Ureter (tissue), 1 donor: ENCODE results near the gene IGF2BP3. TPM values are rescaled to one million over a fixed set of nuclear protein-coding genes. Genes with fewer than 3 reads are reported as not detected.
"Not testable (repeated sequence)": the region's sequence is repeated elsewhere in the genome, so short reads cannot be mapped to it uniquely, and the experiment has no call there.

ENCODE experiments used
- DNase-seq: peaks from one replicate; pipeline ENCODE4 v3.0.0-alpha.2; 2020; ENCODE audit warnings: low spot score
- total RNA-seq: library from RNA; stranded (reverse); gene quantifications from one replicate; pipeline ENCODE4 v1.2.4, GENCODE V29; 2023
- donor health status: DM: yes; HTN: yes; CAD: no.

Gene IGF2BP3
- total RNA-seq, 1 donor from 2014 or later, result 0.78 TPM

DNA sequence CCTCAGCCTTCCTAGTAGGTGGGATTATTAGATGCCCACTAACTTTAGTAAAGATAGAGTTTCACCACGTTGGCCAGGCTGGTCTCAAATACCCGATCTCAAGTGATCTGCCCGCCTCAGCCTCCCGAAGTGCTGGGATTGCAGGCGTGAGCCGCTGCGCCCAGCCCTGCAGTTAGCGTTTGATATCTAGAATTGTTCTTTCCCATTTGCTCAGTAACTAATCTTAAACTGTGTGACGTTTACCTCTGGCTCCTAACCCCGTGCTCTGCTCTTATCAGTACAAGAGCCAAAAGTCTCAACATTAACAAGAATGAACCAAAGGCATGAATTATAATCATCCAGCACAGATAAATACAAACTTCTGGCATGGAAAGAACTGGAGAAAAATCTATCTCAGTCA is 47.4 kb downstream of the IGF2BP3 start:
- DNase-seq, result no peak

GRCh38 chr7:23422384-23422783 is 47.9 kb downstream of the IGF2BP3 start:
- DNase-seq, result no peak

- no peak for DNase-seq
Measured at GRCh38 chr7:23419845-23420244, 50.4 kb downstream of the IGF2BP3 start.

DNA sequence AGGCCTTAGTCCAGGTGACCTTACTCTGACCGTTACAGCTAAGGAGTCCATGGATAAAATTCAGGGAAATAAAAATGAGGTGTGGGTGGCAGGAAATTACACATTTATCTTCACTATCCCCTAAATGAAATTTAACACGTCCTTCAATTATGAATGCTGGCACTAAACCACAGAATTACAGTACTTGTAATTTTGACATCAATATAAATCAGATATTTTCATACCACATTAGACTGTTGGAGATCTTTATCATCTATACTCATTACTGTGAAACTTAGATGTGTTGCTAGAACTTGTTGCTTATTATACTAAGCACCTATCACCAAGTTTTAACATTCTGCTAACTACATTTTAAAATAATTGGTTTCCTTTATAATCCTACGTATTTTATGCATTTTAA is 51.1 kb downstream of the IGF2BP3 start:
- no peak for DNase-seq

DNA sequence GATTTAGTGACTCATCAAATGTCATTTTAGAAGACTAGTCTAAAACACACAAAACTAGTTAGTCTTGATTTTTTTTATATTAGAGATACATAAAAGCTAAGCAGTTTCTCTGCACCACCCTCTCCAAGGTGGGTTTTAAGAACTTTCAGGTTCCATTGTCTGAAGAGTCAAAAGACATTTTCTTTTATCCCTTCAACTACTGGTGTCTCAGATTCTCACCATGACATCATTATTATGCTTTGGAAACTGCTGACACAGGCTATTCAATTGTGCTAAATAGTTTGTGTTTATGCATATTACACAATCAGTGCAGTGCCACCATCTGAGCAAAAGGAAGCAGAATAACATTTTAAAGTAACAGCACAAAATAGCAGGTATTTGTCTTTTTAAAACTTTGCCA is 52.2 kb downstream of the IGF2BP3 start:
- no peak for DNase-seq

DNA sequence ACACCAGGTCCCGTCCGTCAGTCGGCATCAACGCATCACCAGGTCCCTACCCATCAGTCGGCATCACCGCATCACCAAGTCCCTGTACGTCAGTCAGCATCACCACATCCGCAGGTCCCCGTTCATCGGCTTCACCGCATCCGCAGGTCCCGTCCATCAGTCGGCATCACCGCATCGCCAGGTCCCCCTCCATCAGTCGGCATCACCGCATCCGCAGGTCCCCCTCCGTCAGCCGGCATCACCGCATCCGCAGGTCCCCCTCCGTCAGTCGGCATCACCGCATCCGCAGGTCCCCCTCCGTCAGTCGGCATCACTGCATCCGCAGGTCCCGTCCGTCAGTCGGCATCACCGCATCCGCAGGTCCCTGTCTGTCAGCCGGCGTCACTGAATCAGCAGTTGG is 55.1 kb downstream of the IGF2BP3 start:
- DNase-seq, result no peak

DNA sequence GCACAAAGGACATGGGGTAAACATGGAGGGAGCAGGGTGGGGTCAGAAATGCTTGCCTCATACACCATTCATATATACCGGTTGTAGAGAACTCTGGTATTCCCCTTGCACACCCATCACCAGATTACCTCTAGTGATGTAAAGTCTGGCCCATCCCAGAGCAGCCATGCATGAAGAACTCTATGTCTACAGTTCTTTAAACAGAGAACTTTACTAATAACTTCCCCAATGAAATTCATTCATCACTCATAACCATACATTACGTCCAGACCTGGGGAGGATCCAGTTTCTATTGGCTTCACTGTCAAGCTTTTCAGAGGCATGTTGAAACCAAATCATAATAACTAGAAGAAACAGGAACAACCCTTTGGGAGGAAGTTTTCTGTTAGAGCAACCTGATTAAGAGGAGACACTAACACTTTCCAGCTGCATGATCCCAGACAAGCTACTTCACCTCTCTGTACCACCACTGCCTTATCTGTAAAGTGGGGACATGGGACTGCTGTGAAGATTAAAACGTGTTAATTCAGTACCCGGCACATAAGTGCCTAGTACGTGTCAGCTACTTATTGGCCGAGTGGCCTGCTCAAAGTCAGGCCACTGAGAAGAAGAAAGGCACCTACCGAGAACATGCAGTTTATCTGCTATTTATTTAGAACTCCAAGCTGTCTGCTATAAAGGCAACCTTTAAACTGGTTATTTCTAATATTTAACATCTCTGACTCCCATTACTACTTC is 59.7 kb downstream of the IGF2BP3 start:
- no peak for DNase-seq

DNA sequence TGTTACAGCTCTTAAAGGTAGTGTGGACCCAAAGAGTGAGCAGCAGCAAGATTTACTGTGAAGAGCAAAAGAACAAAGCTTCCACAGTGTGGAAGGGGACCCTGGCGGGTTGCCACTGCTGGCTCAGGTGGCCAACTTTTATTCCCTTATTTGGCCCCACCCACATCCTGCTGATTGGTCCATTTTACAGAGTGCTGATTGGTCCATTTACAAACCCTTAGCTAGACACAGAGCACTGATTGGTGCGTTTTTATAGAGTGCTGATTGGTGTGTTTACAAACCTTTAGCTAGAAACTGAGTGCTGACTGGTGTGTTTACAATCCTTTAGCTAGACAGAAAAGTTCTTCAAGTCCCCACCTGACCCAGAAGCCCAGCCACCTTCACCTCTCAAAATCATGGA is 63.7 kb downstream of the IGF2BP3 start:
- DNase-seq, result not testable (repeated sequence)

DNA sequence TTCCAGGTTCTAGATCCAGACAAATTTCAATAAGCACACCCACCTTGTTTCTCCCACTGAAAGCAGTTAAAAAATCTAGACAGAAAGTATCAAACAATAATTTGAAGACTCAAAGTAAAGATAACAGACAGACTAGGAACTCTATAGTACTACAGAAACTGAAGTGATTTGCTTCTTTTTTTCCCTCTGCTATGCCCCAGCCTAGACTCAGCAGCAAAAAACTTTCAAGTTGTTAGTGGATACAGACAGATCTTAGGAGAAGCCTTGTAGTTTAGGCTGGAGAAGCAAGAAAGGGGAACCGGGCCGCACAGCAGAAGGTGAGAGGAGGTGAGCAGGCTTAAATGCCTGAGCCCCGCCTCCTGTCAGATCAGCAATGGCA is 65.1 kb downstream of the IGF2BP3 start:
- no peak for DNase-seq

DNA sequence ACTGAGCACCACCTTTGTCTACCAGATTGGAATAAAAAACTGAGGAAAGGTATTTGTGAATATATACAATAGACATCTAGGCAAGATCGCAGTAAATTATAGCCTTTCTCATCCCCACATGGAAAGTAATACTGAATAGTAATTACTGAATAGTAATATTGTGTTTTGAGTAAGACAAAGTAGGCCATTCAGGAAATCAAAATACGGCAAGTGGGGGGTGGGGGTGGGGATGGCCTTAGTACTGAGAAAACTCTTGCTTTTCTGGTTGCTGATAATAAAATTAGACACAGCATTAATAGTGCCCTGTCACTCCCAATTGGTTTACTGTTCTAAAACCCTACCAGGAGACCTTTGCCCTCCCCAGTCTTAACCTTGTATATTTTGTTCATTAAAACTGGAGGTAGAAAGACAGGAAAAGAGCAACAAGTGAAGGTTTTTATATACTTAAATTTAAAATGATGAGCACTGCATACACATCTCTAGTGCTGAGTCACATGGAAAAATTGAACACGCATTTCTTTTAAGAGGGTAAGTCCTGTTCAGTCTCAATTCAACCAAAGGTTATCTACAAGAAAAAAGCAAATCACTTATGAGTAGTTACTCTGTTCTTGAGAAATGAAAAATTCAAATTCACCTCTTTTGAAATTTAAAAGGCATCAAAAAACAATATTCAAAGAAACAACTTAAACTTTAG is 65.6 kb downstream of the IGF2BP3 start:
- no peak for DNase-seq

GRCh38 chr7:23403970-23404369 is 66.3 kb downstream of the IGF2BP3 start:
- no peak for DNase-seq

DNA sequence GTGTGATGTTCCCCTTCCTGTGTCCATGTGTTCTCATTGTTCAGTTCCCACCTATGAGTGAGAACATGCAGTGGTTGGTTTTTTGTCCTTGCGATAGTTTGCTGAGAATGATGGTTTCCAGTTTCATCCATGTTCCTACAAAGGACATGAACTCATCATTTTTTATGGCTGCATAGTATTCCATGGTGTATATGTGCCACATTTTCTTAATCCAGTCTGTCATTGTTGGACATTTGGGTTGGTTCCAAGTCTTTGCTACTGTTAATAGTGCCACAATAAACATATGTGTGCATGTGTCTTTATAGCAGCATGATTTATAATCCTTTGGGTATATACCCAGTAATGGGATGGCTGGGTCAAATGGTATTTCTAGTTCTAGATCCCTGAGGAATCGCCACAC is 72.2 kb downstream of the IGF2BP3 start:
- not testable (repeated sequence) for DNase-seq

DNA sequence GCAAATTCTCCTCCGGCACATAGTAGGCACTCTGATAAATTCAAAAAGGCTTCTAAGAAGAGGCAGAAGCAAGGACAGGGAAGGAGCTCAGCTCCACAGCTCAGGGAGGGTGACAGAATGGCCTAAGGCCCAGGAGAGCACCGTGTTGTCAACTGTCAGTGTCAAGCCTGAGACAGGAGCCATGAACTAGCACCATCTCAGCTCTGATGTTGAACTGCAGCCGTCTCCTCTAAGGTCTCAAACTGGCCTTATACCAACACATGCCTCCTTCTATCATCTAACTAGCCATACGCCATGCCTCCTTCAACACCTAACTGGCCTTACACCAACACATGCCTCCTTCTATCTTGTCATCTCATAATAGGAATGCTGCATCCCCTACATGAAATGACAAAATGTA is 73.0 kb downstream of the IGF2BP3 start:
- no peak for DNase-seq

DNA sequence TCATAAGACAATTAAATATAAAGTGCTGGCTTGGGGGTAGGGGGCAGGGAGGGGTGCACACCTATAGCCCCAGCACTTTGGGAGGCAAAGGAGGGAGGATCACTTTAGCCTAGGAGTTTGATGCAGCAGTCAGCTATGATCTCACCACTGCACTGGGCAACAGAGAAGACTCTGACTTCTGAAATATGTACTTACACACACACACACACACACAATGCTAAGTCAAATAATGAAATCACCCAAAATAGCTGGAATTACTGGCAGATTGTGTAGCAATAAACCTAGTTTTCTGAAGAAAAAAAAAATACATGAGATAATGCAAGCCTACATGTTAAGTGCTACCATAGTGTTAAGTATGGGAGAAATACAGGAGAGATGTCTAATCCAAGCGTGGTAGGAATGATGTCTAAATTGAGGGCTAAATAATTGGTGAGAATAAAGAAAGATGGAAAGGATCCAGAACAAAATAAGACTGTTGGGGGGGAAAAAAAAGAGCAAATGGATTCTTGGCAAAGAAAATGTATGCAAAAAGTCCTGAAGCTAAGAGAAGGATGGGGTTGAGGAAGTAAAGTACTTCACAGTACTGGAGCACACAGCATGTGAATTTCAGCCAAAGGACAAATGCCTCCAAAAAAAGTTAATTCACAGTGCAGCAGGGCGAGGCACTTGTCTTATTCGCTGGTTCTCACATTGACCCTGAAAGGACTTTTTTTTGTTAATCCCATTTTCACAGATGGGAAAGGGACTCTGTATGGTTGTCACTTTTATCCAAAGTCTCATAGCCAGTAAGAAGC is 73.9 kb downstream of the IGF2BP3 start:
- no peak for DNase-seq

DNA sequence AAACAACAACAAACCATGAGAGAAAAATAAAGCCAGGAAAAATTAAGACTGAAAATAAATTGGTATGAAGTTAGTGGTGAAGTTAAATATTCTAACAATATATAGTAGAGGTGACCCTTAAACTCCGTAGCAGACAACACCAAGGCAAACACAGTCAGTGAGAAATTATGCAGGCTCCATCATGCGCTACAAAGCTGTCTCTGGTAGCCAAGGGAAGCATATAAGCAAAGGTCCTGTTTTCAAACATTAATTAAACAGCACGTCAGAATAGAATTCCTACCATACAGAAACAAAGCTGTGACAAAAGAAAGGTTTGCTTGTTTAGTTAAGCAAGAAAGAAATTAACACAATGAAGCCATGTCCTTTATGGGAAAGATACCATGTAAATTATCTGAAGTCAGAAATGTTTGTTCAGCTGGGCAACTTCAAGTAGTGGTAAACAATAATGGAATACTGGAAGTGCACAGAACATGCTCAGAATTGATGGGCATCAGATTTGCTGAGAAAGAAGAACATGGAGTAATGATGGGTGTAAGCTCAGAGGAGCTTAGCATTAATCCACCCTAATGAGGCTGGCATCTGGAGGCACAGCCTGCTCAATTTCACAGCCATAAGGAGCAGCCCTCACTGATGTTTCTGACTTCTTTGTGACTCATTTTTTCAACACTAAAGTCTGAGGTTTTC is 75.7 kb downstream of the IGF2BP3 start:
- no peak for DNase-seq

DNA sequence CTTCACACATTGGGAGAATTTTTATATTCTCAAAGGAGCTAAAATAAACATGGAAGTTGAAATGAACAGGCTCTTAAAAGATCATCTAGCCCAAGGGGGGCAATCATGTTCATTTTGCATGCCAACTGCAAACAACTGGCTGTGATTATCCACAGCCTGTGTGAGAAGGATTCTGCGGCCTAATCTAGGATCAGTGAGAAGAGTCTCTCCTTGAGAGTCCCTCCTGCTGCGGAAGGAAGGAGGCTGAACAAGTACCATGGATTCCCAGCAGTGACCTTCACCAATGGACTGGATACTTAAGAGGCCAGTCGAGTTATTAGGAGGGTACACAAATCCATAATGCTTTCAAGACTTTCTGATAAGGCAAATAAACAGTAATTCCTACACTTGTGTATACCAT is 76.7 kb downstream of the IGF2BP3 start:
- DNase-seq, result no peak

- no peak for DNase-seq
Measured at GRCh38 chr7:23389701-23390100, 80.6 kb downstream of the IGF2BP3 start.

- no peak for DNase-seq
Measured at GRCh38 chr7:23387583-23387982, 82.7 kb downstream of the IGF2BP3 start.

- DNase-seq, result no peak
Measured at GRCh38 chr7:23385140-23385539, 85.2 kb downstream of the IGF2BP3 start.

DNA sequence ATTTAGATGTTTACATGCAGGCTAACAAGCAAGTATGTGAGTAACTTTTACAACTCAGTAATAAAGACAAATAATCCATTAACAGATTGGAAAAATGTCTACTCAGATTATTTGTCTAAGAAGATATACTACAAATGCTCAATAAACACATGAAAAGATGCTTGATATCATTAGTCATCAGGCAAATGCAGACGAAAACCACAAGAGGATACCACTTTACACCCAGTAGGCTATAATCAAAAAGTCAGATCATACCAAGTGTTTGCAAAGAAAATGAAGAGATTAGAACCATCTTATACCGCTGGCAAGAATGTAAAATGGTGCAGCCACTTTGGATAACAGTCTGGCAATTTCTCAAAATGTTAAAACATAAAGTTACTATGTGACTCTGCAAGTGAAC is 87.1 kb downstream of the IGF2BP3 start:
- DNase-seq, result no peak

DNA sequence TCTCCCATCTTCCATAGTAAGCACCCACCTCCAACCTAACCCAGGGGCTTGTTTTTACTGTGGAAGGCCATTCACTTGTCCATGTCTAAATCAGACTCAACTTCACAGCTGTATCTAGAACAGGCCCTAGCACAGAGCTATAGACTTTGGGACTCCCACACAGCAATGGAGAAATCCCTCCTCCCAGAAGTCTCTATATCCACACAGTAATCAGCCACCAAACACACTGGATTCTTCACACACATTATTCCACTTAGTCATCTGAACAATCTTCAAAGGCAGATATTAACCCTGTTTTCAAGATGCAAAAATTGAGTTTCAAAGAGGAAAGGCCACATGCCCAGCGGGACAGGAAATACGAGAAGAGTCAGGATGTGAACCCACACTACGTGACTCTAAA is 89.3 kb downstream of the IGF2BP3 start:
- DNase-seq, result no peak

GRCh38 chr7:23380556-23380955 is 89.7 kb downstream of the IGF2BP3 start:
- no peak for DNase-seq
